ENCODE measurements around the gene DOK3. TPM values are rescaled to one million over a fixed set of nuclear protein-coding genes. Genes with fewer than 3 reads are reported as not detected.

Gene DOK3
- total RNA-seq, 1 experiment from 2014 or later, result 16.4 TPM

GRCh38 chr5:177476531-177477233, 32.9 kb downstream of the DOK3 start:
- H3K4me2 ChIP-seq (ENCODE audit: insufficient read depth, insufficient read length, low read length), result no peak overlapping the region
- Mint-ChIP-seq H3K4me1 (peaks cover 30 to 42% of the 10 kb centered on the region in 2 experiments), H3K4me3 (no peak overlapping the region), H3K36me3 (ENCODE audit: insufficient read depth in 1 of 3, low read depth in 3 of 3) (peaks cover 7 to 22% (median 19%) of the 10 kb centered on the region in 3 experiments; a peak in 6 of 7 replicates), H3K27me3 (ENCODE audit: low read depth) (no peaks in the 10 kb centered on the region; the same call in 1 of the 2 replicates), H3K27ac (peak overlapping the region in 1 of 3 experiments; percentile 2; a peak in 1 of 7 replicates), H3K9me3 (no peaks in the 10 kb centered on the region)
- no peak overlapping the region for H2AFZ ChIP-seq (ENCODE audit: low read length)
- no peak overlapping the region for H2AK5ac ChIP-seq (ENCODE audit: insufficient read length, low read length)
- peaks cover 9% of the 10 kb centered on the region; the same call in 1 of the 2 replicates for H3K79me2 ChIP-seq (ENCODE audit: insufficient read depth, low read length)
- H3T11ph ChIP-seq (ENCODE audit: low read length), result no peak overlapping the region
- H3K27ac ChIP-seq (ENCODE audit: insufficient read length, low read depth, low read length), result no peak overlapping the region
- no peak overlapping the region for H3K18ac ChIP-seq (ENCODE audit: insufficient read length, low read depth, low read length)
- peaks cover 4% of the 10 kb centered on the region for H3K23me2 ChIP-seq (ENCODE audit: insufficient read length, low read depth, low read length, poor library complexity, severe bottlenecking)
- no peak overlapping the region for H4K8ac ChIP-seq (replicated peaks; ENCODE audit: insufficient read length, low read depth, low read length)
- no peak overlapping the region for H3K23ac ChIP-seq (ENCODE audit: insufficient read length, low read depth, low read length)
- peaks cover 13% of the 10 kb centered on the region; the same call in 1 of the 2 replicates for H3K4me1 ChIP-seq (ENCODE audit: insufficient read depth, low read length)
- no peak overlapping the region for H3K14ac ChIP-seq (ENCODE audit: insufficient read depth, low read length)
- no peak overlapping the region for H2BK12ac ChIP-seq (ENCODE audit: insufficient read length, low read depth, low read length)
- no peaks in the 10 kb centered on the region for H3K27me3 ChIP-seq (ENCODE audit: insufficient read depth, low read length)
- H2BK15ac ChIP-seq (ENCODE audit: low read depth, low read length), result no peak overlapping the region
- no peak overlapping the region for H4K91ac ChIP-seq (ENCODE audit: insufficient read length, low read depth, low read length)
- WGBS (ENCODE audit: extremely low coverage, insufficient read length, low lambda C conversion rate), result no CpG with 5 or more reads among the region's 18 CpGs
- no peaks in the 10 kb centered on the region for H3K79me1 ChIP-seq (ENCODE audit: insufficient read depth, low read depth, low read length, poor library complexity, severe bottlenecking)
- no peak overlapping the region for H3K4ac ChIP-seq (ENCODE audit: low read depth, low read length)
- no peak overlapping the region for H2BK5ac ChIP-seq (ENCODE audit: insufficient read length, low read length)
- no peaks in the 10 kb centered on the region for H4K20me1 ChIP-seq (ENCODE audit: control insufficient read depth, insufficient read depth, insufficient read length)
- H2BK20ac ChIP-seq (ENCODE audit: low read depth, low read length, poor library complexity, severe bottlenecking), result no peak overlapping the region
- no peak overlapping the region for H3K9ac ChIP-seq (ENCODE audit: extremely low read depth, insufficient read length, low read length)
- H4K5ac ChIP-seq (ENCODE audit: insufficient read length, low read depth, low read length), result no peak overlapping the region
- H2BK120ac ChIP-seq (ENCODE audit: low read depth, low read length, poor library complexity, severe bottlenecking), result no peak overlapping the region
- no peaks in the 10 kb centered on the region for H3K9me3 ChIP-seq (ENCODE audit: control insufficient read depth, low read depth, low read length)
- no peak for DNase-seq
- no peak for TF ChIP-seq CTCF (conservative IDR thresholded peaks at IDR 0.05)
- H3K56ac ChIP-seq (ENCODE audit: insufficient read length, low read depth, low read length), result no peak overlapping the region
